ENCODE results near the gene CDK11B.
"Not testable (repeated sequence)": the region's sequence is repeated elsewhere in the genome, so short reads cannot be mapped to it uniquely, and the experiment has no call there.

Gene CDK11B

GRCh38 chr1:1672181-1672965, 13.6 kb upstream of the CDK11B start:
- Mint-ChIP-seq H3K4me1 (peaks cover 8% of the 10 kb centered on the region), H3K4me3 (no peak overlapping the region), H3K36me3 (peaks cover 68% of the 10 kb centered on the region), H3K27ac (no peak overlapping the region), H3K9me3 (no peaks in the 10 kb centered on the region)
- DNase-seq (ENCODE audit: low spot score in 2 of 2) (no peak), ATAC-seq (no peak)

GRCh38 chr1:1671365-1672119, 12.7 kb upstream of the CDK11B start:
- H3K4me3 Mint-ChIP-seq: no peak overlapping the region
- peaks cover 74% of the 10 kb centered on the region for H3K36me3 Mint-ChIP-seq

GRCh38 chr1:1670866-1671265, 12.1 kb upstream of the CDK11B start:
- Mint-ChIP-seq H3K27ac (no peak overlapping the region), H3K9me3 (no peaks in the 10 kb centered on the region), H3K4me1 (peaks cover 5% of the 10 kb centered on the region), H3K4me3 (no peak overlapping the region), H3K36me3 (peaks cover 81% of the 10 kb centered on the region)
- ATAC-seq: no peak
- no peak for DNase-seq (ENCODE audit: low spot score in 2 of 2)

More at GRCh38 chr1:1671365-1672119, 12.7 kb upstream of the CDK11B start:
- no peaks in the 10 kb centered on the region for H3K9me3 Mint-ChIP-seq
- no peak overlapping the region for H3K27ac Mint-ChIP-seq
- ATAC-seq (no peak), DNase-seq (ENCODE audit: low spot score in 2 of 2) (no peak)
- H3K4me1 Mint-ChIP-seq: peaks cover 5% of the 10 kb centered on the region

GRCh38 chr1:1669468-1670440, 10.9 kb upstream of the CDK11B start:
- Mint-ChIP-seq H3K36me3 (peaks cover 87% of the 10 kb centered on the region), H3K27ac (no peak overlapping the region), H3K4me1 (peaks cover 3% of the 10 kb centered on the region)

GRCh38 chr1:1666526-1666925, 7.7 kb upstream of the CDK11B start:
- Mint-ChIP-seq H3K36me3 (peaks cover 63% of the 10 kb centered on the region), H3K27ac (no peak overlapping the region), H3K4me3 (no peak overlapping the region), H3K9me3 (no peaks in the 10 kb centered on the region), H3K4me1 (no peaks in the 10 kb centered on the region)
- ATAC-seq: no peak
- no peak for DNase-seq (ENCODE audit: low spot score in 2 of 2)

More at GRCh38 chr1:1669468-1670440, 10.9 kb upstream of the CDK11B start:
- ATAC-seq (no peak), DNase-seq (ENCODE audit: low spot score in 2 of 2) (no peak)
- H3K9me3 Mint-ChIP-seq: no peaks in the 10 kb centered on the region
- H3K4me3 Mint-ChIP-seq: no peak overlapping the region

- no peaks in the 10 kb centered on the region for H3K9me3 Mint-ChIP-seq
- H3K4me3 Mint-ChIP-seq: no peak overlapping the region
- DNase-seq (ENCODE audit: low spot score in 2 of 2) (peak in 1 of 2 donors; percentile 27), ATAC-seq (peak; percentile 46)
- H3K27ac Mint-ChIP-seq: no peak overlapping the region
- H3K36me3 Mint-ChIP-seq: peaks cover 56% of the 10 kb centered on the region
- no peaks in the 10 kb centered on the region for H3K4me1 Mint-ChIP-seq
These were observed 7.0 kb upstream of the CDK11B start for GRCh38 chr1:1665815-1666251.

GRCh38 chr1:1664941-1665814, 6.4 kb upstream of the CDK11B start:
- DNase-seq (ENCODE audit: low spot score in 2 of 2) (no peak), ATAC-seq (no peak)
- H3K36me3 Mint-ChIP-seq: peaks cover 50% of the 10 kb centered on the region
- H3K4me3 Mint-ChIP-seq: no peak overlapping the region
- no peaks in the 10 kb centered on the region for H3K9me3 Mint-ChIP-seq
- H3K4me1 Mint-ChIP-seq: no peaks in the 10 kb centered on the region
- H3K27ac Mint-ChIP-seq: no peak overlapping the region

- DNase-seq (ENCODE audit: low spot score in 2 of 2); H3K9me3 Mint-ChIP-seq; ATAC-seq; H3K4me3 Mint-ChIP-seq; H3K27ac Mint-ChIP-seq; H3K4me1 Mint-ChIP-seq: not testable (repeated sequence)
- peaks cover 42% of the 10 kb centered on the region for H3K36me3 Mint-ChIP-seq
These were observed 5.5 kb upstream of the CDK11B start for GRCh38 chr1:1664318-1664717.

- not testable (repeated sequence) for H3K4me3 Mint-ChIP-seq; H3K9me3 Mint-ChIP-seq; ATAC-seq; H3K4me1 Mint-ChIP-seq; DNase-seq (ENCODE audit: low spot score in 2 of 2); H3K27ac Mint-ChIP-seq
- H3K36me3 Mint-ChIP-seq: peaks cover 38% of the 10 kb centered on the region
These were observed 4.2 kb upstream of the CDK11B start for GRCh38 chr1:1662830-1663560.

GRCh38 chr1:1662392-1662791, 3.6 kb upstream of the CDK11B start:
- H3K36me3 Mint-ChIP-seq: peaks cover 32% of the 10 kb centered on the region
- not testable (repeated sequence) for H3K4me3 Mint-ChIP-seq; H3K9me3 Mint-ChIP-seq; H3K27ac Mint-ChIP-seq; DNase-seq (ENCODE audit: low spot score in 2 of 2); H3K4me1 Mint-ChIP-seq; ATAC-seq

- not testable (repeated sequence) for H3K4me3 Mint-ChIP-seq; ATAC-seq; DNase-seq (ENCODE audit: low spot score in 2 of 2); H3K4me1 Mint-ChIP-seq; H3K9me3 Mint-ChIP-seq
- Mint-ChIP-seq H3K36me3 (peaks cover 79% of the 10 kb centered on the region), H3K27ac (peak overlapping the region; percentile 70)
These were observed 10.5 kb downstream of the CDK11B start for GRCh38 chr1:1648265-1648664.

GRCh38 chr1:1647567-1648241, 11.1 kb downstream of the CDK11B start:
- DNase-seq (ENCODE audit: low spot score in 2 of 2); H3K9me3 Mint-ChIP-seq; H3K4me1 Mint-ChIP-seq; ATAC-seq; H3K4me3 Mint-ChIP-seq: not testable (repeated sequence)
- Mint-ChIP-seq H3K36me3 (peaks cover 73% of the 10 kb centered on the region), H3K27ac (peak overlapping the region; percentile 70)

- peaks cover 59% of the 10 kb centered on the region for H3K36me3 Mint-ChIP-seq
- not testable (repeated sequence) for ATAC-seq; H3K4me1 Mint-ChIP-seq; DNase-seq (ENCODE audit: low spot score in 2 of 2); H3K27ac Mint-ChIP-seq; H3K4me3 Mint-ChIP-seq; H3K9me3 Mint-ChIP-seq
These were observed 12.5 kb downstream of the CDK11B start for GRCh38 chr1:1646326-1646725.

Measured in stimulated activated effector memory CD8-positive, alpha-beta T cell treated with anti-CD3 and anti-CD28 coated beads, Interleukin-12 subunit alpha, Interleukin-12 subunit beta, amount 100 ng/mL, for 72 hours (primary cell).